ENCODE data around the gene CDYL. TPM values are rescaled to one million over a fixed set of nuclear protein-coding genes. Genes with fewer than 3 reads are reported as not detected.

The CDYL gene
- polyA plus RNA-seq, 3 donors: 2.9 to 21.2 (median 4.2) TPM

- Histone ChIP-seq H4K20me1 (ENCODE audit: insufficient read depth, low read length) (peaks cover 41% of the 10 kb centered on the region), H3K4me2 (replicated peaks; ENCODE audit: extremely low read depth, low read length, poor library complexity, severe bottlenecking) (no peak overlapping the region), H3K4me3 (replicated peaks in 1 of 3; ENCODE audit: low read depth in 2 of 3, low read length in 3 of 3) (no peak overlapping the region), H3K36me3 (replicated peaks in 1 of 2; ENCODE audit: control insufficient read depth in 1 of 2, insufficient read depth in 2 of 2, low read length in 2 of 2) (peaks cover 49 to 82% of the 10 kb centered on the region in 2 donors), H2AFZ (ENCODE audit: insufficient read depth, low read depth, low read length, poor library complexity, severe bottlenecking) (no peak overlapping the region), H3K9me3 (replicated peaks in 1 of 2; ENCODE audit: control insufficient read depth in 1 of 2, insufficient read depth in 1 of 2, low read length in 2 of 2) (no peaks in the 10 kb centered on the region), H3K79me2 (ENCODE audit: insufficient read depth, low read length) (no peaks in the 10 kb centered on the region), H3K27ac (ENCODE audit: low read depth in 1 of 2, low read length in 2 of 2) (no peak overlapping the region), H3K4me1 (ENCODE audit: control insufficient read depth in 1 of 2, insufficient read depth in 2 of 2, low read length in 2 of 2) (peaks cover 5 to 8% of the 10 kb centered on the region in 2 donors), H3K9ac (ENCODE audit: insufficient read depth, low read length, poor library complexity, severe bottlenecking) (no peak overlapping the region), H3K27me3 (ENCODE audit: control insufficient read depth in 2 of 2, insufficient read depth in 2 of 2, low read length in 2 of 2) (no peaks in the 10 kb centered on the region)
- H3K36me3 Mint-ChIP-seq: peaks cover 64 to 75% of the 10 kb centered on the region in 2 donors
- H3K9me3 Mint-ChIP-seq: no peaks in the 10 kb centered on the region
- DNase-seq: no peak
- intact Hi-C loops (cut with micrococcal nuclease): no loop called here
- peaks cover 13% of the 10 kb centered on the region for H3K4me1 Mint-ChIP-seq
- no peak overlapping the region for H3K27ac Mint-ChIP-seq
- no CpG with 5 or more reads among the region's 2 CpGs for WGBS (ENCODE audit: insufficient coverage)
- H3K27me3 Mint-ChIP-seq (ENCODE audit: low read depth in 3 of 3): no peaks in the 10 kb centered on the region
- no peak overlapping the region for H3K4me3 Mint-ChIP-seq
- TF ChIP-seq, protein P1, sequence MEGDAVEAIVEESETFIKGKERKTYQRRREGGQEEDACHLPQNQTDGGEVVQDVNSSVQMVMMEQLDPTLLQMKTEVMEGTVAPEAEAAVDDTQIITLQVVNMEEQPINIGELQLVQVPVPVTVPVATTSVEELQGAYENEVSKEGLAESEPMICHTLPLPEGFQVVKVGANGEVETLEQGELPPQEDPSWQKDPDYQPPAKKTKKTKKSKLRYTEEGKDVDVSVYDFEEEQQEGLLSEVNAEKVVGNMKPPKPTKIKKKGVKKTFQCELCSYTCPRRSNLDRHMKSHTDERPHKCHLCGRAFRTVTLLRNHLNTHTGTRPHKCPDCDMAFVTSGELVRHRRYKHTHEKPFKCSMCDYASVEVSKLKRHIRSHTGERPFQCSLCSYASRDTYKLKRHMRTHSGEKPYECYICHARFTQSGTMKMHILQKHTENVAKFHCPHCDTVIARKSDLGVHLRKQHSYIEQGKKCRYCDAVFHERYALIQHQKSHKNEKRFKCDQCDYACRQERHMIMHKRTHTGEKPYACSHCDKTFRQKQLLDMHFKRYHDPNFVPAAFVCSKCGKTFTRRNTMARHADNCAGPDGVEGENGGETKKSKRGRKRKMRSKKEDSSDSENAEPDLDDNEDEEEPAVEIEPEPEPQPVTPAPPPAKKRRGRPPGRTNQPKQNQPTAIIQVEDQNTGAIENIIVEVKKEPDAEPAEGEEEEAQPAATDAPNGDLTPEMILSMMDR (IDR thresholded peaks at IDR 0.05): no peak
These were observed 167.5 kb downstream of the CDYL start for GRCh38 chr6:4943716-4944115.

GRCh38 chr6:4944325-4944724 lies 168.1 kb downstream of the CDYL start:
- TF ChIP-seq, protein P1 (IDR thresholded peaks at IDR 0.05): no peak
- peaks cover 5 to 8% of the 10 kb centered on the region in 2 donors for H3K4me1 ChIP-seq (ENCODE audit: control insufficient read depth in 1 of 2, insufficient read depth in 2 of 2, low read length in 2 of 2)
- WGBS (ENCODE audit: insufficient coverage): 100% methylated on average over 7 of the region's 8 CpGs
- H3K4me2 ChIP-seq (replicated peaks; ENCODE audit: extremely low read depth, low read length, poor library complexity, severe bottlenecking): no peak overlapping the region
- H3K79me2 ChIP-seq (ENCODE audit: insufficient read depth, low read length): no peaks in the 10 kb centered on the region
- H3K27me3 Mint-ChIP-seq (ENCODE audit: low read depth in 3 of 3): no peaks in the 10 kb centered on the region
- H3K9me3 Mint-ChIP-seq: no peaks in the 10 kb centered on the region
- H4K20me1 ChIP-seq (ENCODE audit: insufficient read depth, low read length): peaks cover 36% of the 10 kb centered on the region
- H3K4me3 Mint-ChIP-seq: no peak overlapping the region
- no peak for DNase-seq
- peaks cover 65 to 76% of the 10 kb centered on the region in 2 donors for H3K36me3 Mint-ChIP-seq
- no peak overlapping the region for H3K27ac ChIP-seq (ENCODE audit: low read depth in 1 of 2, low read length in 2 of 2)
- H3K9me3 ChIP-seq (replicated peaks in 1 of 2; ENCODE audit: control insufficient read depth in 1 of 2, insufficient read depth in 1 of 2, low read length in 2 of 2): no peaks in the 10 kb centered on the region
- H3K4me1 Mint-ChIP-seq: peaks cover 13% of the 10 kb centered on the region
- no peak overlapping the region for H3K9ac ChIP-seq (ENCODE audit: insufficient read depth, low read length, poor library complexity, severe bottlenecking)
- H3K27me3 ChIP-seq (ENCODE audit: control insufficient read depth in 2 of 2, insufficient read depth in 2 of 2, low read length in 2 of 2): no peaks in the 10 kb centered on the region
- peaks cover 51 to 82% of the 10 kb centered on the region in 2 donors for H3K36me3 ChIP-seq (replicated peaks in 1 of 2; ENCODE audit: control insufficient read depth in 1 of 2, insufficient read depth in 2 of 2, low read length in 2 of 2)
- intact Hi-C loops (cut with micrococcal nuclease): no loop called here
- H3K4me3 ChIP-seq (replicated peaks in 1 of 3; ENCODE audit: low read depth in 2 of 3, low read length in 3 of 3): no peak overlapping the region
- peak overlapping the region in 2 of 7 donors; percentile 72 to 74 for H3K27ac Mint-ChIP-seq
- no peak overlapping the region for H2AFZ ChIP-seq (ENCODE audit: insufficient read depth, low read depth, low read length, poor library complexity, severe bottlenecking)
